NB4 (cell line): ENCODE results near the gene PARK7.

Experiments used
- MYC ChIP-seq: IDR thresholded peaks from 2 replicates; pipeline ENCODE4 v1.6.1; 2011; ENCODE audit warnings: low read depth, low read length
- POLR2A ChIP-seq: IDR thresholded peaks from 2 replicates; pipeline ENCODE4 v1.6.1; 2011; ENCODE audit warnings: mild to moderate bottlenecking; ENCODE audit not compliant: insufficient read length; ENCODE audit errors: extremely low read depth
- TF ChIP-seq, protein P1 (sequence below): IDR thresholded peaks from one replicate; pipeline ENCODE4 v1.5.1; 2012; ENCODE audit warnings: low read depth, low read length
- TF ChIP-seq, protein P2 (sequence below): IDR thresholded peaks from 2 replicates; pipeline ENCODE4 v1.6.1; 2011; ENCODE audit warnings: low read depth, low read length

DNA sequence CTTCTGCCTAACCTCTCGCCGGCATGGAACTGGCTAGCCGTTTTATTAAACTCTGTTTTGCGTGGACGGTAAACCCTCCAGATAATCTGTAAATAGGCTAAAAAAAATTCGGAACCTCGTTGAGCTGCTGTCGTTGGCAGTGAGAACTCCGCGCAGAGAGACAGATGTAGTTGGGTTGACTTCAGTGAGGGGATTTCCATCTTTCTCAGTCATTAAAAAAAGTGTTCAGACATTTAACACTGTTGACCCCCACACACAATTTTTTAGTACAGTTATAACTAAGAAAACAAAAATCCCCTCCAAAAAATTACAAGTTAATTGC lies 464 bp downstream of the PARK7 start:
- TF ChIP-seq, protein P1, sequence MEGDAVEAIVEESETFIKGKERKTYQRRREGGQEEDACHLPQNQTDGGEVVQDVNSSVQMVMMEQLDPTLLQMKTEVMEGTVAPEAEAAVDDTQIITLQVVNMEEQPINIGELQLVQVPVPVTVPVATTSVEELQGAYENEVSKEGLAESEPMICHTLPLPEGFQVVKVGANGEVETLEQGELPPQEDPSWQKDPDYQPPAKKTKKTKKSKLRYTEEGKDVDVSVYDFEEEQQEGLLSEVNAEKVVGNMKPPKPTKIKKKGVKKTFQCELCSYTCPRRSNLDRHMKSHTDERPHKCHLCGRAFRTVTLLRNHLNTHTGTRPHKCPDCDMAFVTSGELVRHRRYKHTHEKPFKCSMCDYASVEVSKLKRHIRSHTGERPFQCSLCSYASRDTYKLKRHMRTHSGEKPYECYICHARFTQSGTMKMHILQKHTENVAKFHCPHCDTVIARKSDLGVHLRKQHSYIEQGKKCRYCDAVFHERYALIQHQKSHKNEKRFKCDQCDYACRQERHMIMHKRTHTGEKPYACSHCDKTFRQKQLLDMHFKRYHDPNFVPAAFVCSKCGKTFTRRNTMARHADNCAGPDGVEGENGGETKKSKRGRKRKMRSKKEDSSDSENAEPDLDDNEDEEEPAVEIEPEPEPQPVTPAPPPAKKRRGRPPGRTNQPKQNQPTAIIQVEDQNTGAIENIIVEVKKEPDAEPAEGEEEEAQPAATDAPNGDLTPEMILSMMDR, result no peak
- TF ChIP-seq, protein P2, sequence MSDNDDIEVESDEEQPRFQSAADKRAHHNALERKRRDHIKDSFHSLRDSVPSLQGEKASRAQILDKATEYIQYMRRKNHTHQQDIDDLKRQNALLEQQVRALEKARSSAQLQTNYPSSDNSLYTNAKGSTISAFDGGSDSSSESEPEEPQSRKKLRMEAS, result no peak; the same call in 1 of the 2 replicates
- no peak for TF ChIP-seq POLR2A
- no peak; the same call in 1 of the 2 replicates for TF ChIP-seq MYC
